ENCODE results near the gene TMCO4. TPM values are rescaled to one million over a fixed set of nuclear protein-coding genes. Genes with fewer than 3 reads are reported as not detected.

The TMCO4 gene
- total and polyA plus RNA-seq, 2 of the 8 experiments (the other 6 are each of a cell fraction or from before 2014, with no cell fraction given), result 3.0 to 3.1 TPM

DNA sequence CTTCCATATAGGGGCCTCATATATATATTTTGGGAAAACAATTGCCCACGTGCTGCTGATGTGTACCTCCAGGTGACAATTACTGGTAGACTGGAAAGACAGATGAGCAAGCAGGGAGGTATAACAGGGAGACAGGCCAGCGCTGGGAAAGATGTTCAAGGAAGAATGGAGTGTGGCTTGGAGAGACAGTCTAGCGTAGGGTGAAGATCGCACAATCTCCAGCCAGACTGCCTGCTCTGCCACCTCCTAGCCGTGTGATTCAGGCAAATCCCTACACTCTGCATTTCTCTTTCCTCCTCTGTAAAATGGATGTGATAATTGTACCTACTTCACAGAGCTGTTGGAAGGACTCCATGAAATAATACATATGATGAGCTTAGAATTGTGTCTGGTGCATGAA lies 66.1 kb downstream of the TMCO4 start:
- Histone ChIP-seq H3K4ac (replicated peaks; ENCODE audit: insufficient read length, low read depth, low read length) (no peak overlapping the region), H3K56ac (replicated peaks; ENCODE audit: insufficient read length, low read depth, low read length) (no peak overlapping the region), H3K27me3 (replicated peaks in 1 of 4; ENCODE audit: control insufficient read depth in 3 of 4, extremely low read depth in 1 of 4, insufficient read depth in 3 of 4, low read length in 3 of 4) (no peaks in the 10 kb centered on the region; a peak in 1 of 7 replicates), H4K8ac (ENCODE audit: extremely low read depth, insufficient read depth, low read length) (no peak overlapping the region), H3K4me3 (ENCODE audit: extremely low read depth in 1 of 4, insufficient read depth in 2 of 4, low read depth in 3 of 4, low read length in 4 of 4) (no peak overlapping the region), H2BK12ac (ENCODE audit: low read depth, low read length) (no peak overlapping the region), H4K20me1 (replicated peaks in 1 of 2; ENCODE audit: control insufficient read depth in 1 of 2, insufficient read depth in 2 of 2, low read length in 2 of 2) (no peaks in the 10 kb centered on the region), H4K5ac (ENCODE audit: insufficient read length, low read depth, low read length) (no peak overlapping the region), H3K27ac (ENCODE audit: low read depth, low read length) (no peak overlapping the region), H3K23ac (ENCODE audit: insufficient read length) (no peak overlapping the region), H4K91ac (replicated peaks; ENCODE audit: insufficient read length, low read length) (no peak overlapping the region), H3K36me3 (ENCODE audit: control insufficient read depth in 2 of 4, insufficient read depth in 4 of 4, low read length in 3 of 4) (peaks cover 0 to 5% (median 0%) of the 10 kb centered on the region in 4 experiments; a peak in 2 of 8 replicates), H3K23me2 (ENCODE audit: low read depth, low read length) (no peaks in the 10 kb centered on the region), H3K79me1 (ENCODE audit: low read depth, low read length) (no peaks in the 10 kb centered on the region), H3K4me1 (replicated peaks in 1 of 4; ENCODE audit: control insufficient read depth in 3 of 4, insufficient read depth in 4 of 4, low read length in 3 of 4) (no peaks in the 10 kb centered on the region), H3K9ac (replicated peaks in 1 of 4; ENCODE audit: extremely low read depth in 1 of 4, low read depth in 3 of 4, low read length in 3 of 4) (no peak overlapping the region), H3K14ac (ENCODE audit: insufficient read length) (no peak overlapping the region), H2BK120ac (replicated peaks; ENCODE audit: low read depth, low read length) (no peak overlapping the region), H3K18ac (ENCODE audit: extremely low read depth, low read length) (no peak overlapping the region), H3K4me2 (ENCODE audit: insufficient read depth in 1 of 2, low read depth in 2 of 2, low read length in 2 of 2) (no peak overlapping the region), H2AFZ (ENCODE audit: low read length) (no peak overlapping the region), H2BK5ac (ENCODE audit: low read depth, low read length) (no peak overlapping the region), H2AK5ac (ENCODE audit: low read depth, low read length) (no peak overlapping the region), H3K9me3 (ENCODE audit: insufficient read depth in 2 of 2, low read depth in 1 of 2, low read length in 1 of 2) (peaks cover 4 to 6% of the 10 kb centered on the region in 2 experiments; a peak in 3 of 4 replicates), H2BK20ac (ENCODE audit: low read length) (no peak overlapping the region), H3K79me2 (ENCODE audit: control insufficient read depth in 1 of 2, insufficient read depth in 2 of 2, low read length in 2 of 2) (no peaks in the 10 kb centered on the region), H2BK15ac (ENCODE audit: low read length) (no peak overlapping the region)
- FAIRE-seq (no peak), DNase-seq (ENCODE audit: low read depth in 1 of 2, low spot score in 2 of 2) (no peak)
- ChIA-PET POLR2A (ENCODE audit: partially characterized antibody) (no interaction called here), CTCF (ENCODE audit: partially characterized antibody) (interaction anchor here (0.6 to 1.9 kb wide), 4 partner anchors 18 to 1048 kb away, joined by 3 to 9 read pairs (median 4); no protein-coding TSS in a partner anchor)
- 96% methylated on average over 5 of the region's 5 CpGs; no CpG with 5 or more reads in 1 of the 2 experiments for WGBS, 2 experiments (ENCODE audit: extremely low coverage in 1 of 2, insufficient coverage in 1 of 2, insufficient read length in 1 of 2, insufficient replicate concordance in 2 of 2, low coverage in 1 of 2, low lambda C conversion rate in 2 of 2, missing lambda C conversion rate in 1 of 2)
- TF ChIP-seq SIX5 (IDR thresholded peaks at IDR 0.05; ENCODE audit: low read depth, low read length), result no peak
- TF ChIP-seq CHD2 (IDR thresholded peaks at IDR 0.05; ENCODE audit: low read length), result no peak
- TF ChIP-seq CBX8 (IDR thresholded peaks at IDR 0.05; ENCODE audit: borderline replicate concordance, low read depth, low read length), result no peak
- TF ChIP-seq ZNF274 (IDR thresholded peaks at IDR 0.05; ENCODE audit: borderline replicate concordance, extremely low read depth, low read length), result no peak
- no peak for TF ChIP-seq SUZ12 (IDR thresholded peaks at IDR 0.05; ENCODE audit: low read length)
- no peak for TF ChIP-seq BRCA1 (IDR thresholded peaks at IDR 0.05; ENCODE audit: low read depth, low read length)
- TF ChIP-seq, protein P1, sequence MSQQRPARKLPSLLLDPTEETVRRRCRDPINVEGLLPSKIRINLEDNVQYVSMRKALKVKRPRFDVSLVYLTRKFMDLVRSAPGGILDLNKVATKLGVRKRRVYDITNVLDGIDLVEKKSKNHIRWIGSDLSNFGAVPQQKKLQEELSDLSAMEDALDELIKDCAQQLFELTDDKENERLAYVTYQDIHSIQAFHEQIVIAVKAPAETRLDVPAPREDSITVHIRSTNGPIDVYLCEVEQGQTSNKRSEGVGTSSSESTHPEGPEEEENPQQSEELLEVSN (IDR thresholded peaks at IDR 0.05), result no peak
- TF ChIP-seq SP2 (IDR thresholded peaks at IDR 0.05; ENCODE audit: low read length), result no peak
- TF ChIP-seq TAF7 (optimal IDR thresholded peaks at IDR 0.05; ENCODE audit: borderline replicate concordance, low read depth, low read length), result no peak
- TF ChIP-seq EGR1 (IDR thresholded peaks at IDR 0.05; ENCODE audit: borderline replicate concordance, low read depth, low read length), result no peak
- TF ChIP-seq CBX5 (IDR thresholded peaks at IDR 0.05; ENCODE audit: low read depth, low read length), result no peak
- no peak for TF ChIP-seq JUN (IDR thresholded peaks at IDR 0.05; ENCODE audit: low read depth, low read length)
- TF ChIP-seq BACH1 (IDR thresholded peaks at IDR 0.05; ENCODE audit: low read length), result no peak
- TF ChIP-seq, protein P2, sequence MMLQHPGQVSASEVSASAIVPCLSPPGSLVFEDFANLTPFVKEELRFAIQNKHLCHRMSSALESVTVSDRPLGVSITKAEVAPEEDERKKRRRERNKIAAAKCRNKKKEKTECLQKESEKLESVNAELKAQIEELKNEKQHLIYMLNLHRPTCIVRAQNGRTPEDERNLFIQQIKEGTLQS (IDR thresholded peaks at IDR 0.05; ENCODE audit: insufficient read depth, low read depth, low read length), result no peak

Measured in H1 (cell line).